D721Med (cell line): ENCODE measurements around the gene PRSS22.

Experiments used
- DNase-seq: peaks from one replicate; pipeline ENCODE4 v3.0.0; 2011; ENCODE audit warnings: low spot score; ENCODE audit not compliant: insufficient read length
- FAIRE-seq: peaks from 2 replicates; lab custom pipeline; 2011; peaks lifted over from hg19 to GRCh38; lab: Jason Lieb, UNC
- TF ChIP-seq, protein P1 (sequence below): IDR thresholded peaks from 2 replicates; pipeline ENCODE4 v1.5.1; 2012; ENCODE audit warnings: mild to moderate bottlenecking, control low read depth; ENCODE audit not compliant: insufficient read depth; ENCODE audit errors: missing control alignments

Gene PRSS22

DNA sequence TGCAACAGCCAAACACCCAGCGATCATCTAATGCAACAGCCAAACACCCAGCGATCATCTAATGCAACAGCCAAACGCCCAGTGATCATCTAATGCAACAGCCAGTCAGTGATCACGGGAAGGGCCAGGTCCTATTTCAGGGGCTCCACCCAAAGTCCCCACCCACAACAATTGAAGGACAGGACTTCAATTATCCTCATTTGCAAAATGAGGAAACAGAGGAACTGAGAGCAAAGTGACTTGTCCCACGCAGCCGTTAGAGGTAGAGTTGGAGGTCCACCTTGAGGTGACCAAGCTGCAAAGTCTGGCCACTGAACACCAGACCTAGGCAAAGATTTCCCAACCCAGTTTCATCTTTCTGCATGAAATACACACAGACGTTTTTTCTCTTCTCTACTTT is 24.2 kb downstream of the PRSS22 start:
- TF ChIP-seq, protein P1, sequence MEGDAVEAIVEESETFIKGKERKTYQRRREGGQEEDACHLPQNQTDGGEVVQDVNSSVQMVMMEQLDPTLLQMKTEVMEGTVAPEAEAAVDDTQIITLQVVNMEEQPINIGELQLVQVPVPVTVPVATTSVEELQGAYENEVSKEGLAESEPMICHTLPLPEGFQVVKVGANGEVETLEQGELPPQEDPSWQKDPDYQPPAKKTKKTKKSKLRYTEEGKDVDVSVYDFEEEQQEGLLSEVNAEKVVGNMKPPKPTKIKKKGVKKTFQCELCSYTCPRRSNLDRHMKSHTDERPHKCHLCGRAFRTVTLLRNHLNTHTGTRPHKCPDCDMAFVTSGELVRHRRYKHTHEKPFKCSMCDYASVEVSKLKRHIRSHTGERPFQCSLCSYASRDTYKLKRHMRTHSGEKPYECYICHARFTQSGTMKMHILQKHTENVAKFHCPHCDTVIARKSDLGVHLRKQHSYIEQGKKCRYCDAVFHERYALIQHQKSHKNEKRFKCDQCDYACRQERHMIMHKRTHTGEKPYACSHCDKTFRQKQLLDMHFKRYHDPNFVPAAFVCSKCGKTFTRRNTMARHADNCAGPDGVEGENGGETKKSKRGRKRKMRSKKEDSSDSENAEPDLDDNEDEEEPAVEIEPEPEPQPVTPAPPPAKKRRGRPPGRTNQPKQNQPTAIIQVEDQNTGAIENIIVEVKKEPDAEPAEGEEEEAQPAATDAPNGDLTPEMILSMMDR = no peak
- no peak for FAIRE-seq
- DNase-seq = no peak

DNA sequence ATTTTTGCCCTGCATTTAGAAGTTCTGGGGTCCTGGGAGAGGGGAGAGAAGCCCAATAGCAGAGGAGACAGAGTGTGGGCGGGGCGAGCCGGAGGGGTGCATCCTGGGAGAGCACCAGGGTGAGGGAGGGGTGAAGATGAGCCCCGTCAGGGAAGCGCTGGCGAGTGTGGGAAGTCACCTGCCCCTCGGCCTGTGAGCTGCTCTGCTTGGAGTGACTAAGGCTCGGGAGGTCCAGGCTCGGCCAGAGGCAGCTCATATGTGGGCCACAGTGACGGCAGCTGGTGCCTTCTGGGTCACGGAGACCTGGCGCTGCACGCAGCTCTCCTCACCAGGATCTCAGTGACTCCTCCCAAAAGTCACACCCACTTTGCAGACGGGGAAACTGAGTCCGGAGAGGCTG is 26.8 kb downstream of the PRSS22 start:
- TF ChIP-seq, protein P1 = no peak
- DNase-seq = no peak
- no peak for FAIRE-seq

DNA sequence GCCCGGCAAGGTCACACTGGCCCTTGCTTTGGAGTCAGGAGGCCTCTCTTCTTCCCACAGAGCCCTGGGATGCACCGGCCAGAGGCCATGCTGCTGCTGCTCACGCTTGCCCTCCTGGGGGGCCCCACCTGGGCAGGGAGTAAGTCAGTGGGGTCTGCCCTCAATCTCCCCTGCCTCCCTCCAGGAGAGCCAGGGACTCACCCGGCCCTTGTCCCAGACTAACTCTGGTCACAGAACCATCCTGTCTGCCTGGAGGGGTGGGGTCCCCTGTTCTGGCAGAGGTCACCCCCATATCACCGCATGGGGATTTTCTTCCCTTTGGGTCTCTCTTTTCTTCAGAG is 27.6 kb downstream of the PRSS22 start:
- no peak for FAIRE-seq
- TF ChIP-seq, protein P1 = no peak
- no peak for DNase-seq

GRCh38 chr16:2829501-2830354 is 28.2 kb downstream of the PRSS22 start, which contains the start of gene ZG16B:
Gene ZG16B, plus strand, starts transcription at chr16:2830303. Its CDS starts 139 bp downstream, at chr16:2830442.
- TF ChIP-seq, protein P1 = no peak
- FAIRE-seq = no peak

DNA sequence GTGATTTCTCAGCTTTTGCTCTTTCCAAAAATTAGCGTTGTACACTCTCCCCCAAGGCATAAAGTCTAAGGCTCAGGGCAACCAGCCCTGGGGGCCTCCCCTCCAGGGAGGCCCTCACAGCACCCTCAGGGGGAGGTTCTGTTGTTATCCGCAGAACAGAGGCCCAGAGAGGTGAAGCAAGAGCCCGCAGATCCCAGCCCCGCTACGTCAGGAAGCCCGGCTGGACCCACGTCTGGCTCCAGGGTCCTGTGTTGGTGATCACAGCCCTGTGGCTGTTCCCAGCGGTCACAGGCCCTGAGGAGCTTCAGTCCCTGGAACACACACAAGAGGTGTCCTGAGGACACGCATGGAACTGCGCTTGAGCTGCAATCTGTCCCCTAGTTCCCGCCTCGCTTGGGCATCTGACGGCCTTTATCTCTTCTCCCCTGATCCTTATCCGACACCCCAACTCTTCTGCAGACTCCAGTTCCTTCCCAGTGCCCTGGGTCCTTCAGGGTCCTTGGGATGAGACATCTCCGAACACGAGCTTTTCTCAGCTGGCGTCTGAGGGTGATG is 29.0 kb downstream of the PRSS22 start:
- TF ChIP-seq, protein P1 = no peak
- no peak for FAIRE-seq
- DNase-seq = no peak

More at GRCh38 chr16:2829501-2830354, 28.2 kb downstream of the PRSS22 start, which contains the start of gene ZG16B:
- no peak for DNase-seq

DNA sequence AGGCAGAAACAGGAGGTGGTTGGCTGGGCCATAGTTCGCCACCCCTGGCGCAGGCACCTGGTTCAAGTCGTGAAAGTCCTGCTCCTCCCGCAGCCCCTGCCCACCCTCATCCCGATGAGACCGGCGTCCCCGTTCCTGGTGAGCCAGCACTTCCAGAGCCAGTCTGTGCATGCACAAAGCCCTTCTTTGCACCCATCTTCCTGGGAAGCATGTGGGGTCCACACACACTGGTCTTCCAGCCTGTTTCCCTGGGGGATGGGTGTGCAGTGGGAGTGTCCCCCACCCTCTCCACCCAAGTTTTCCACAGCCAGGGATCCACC is 29.5 kb downstream of the PRSS22 start:
- DNase-seq = no peak
- FAIRE-seq = no peak
- TF ChIP-seq, protein P1 = no peak
